Memory B cell (primary cell): ENCODE measurements around the gene SYNE2.
"Not testable (repeated sequence)": the region's sequence is repeated elsewhere in the genome, so short reads cannot be mapped to it uniquely, and the experiment has no call there.

ENCODE experiments used
- ATAC-seq: fragments of 150-1000 bp; cut with Tn5 transposase; 2 replicates; pipeline ENCODE4 v1.10.0; 2021; ENCODE audit warnings: low read depth, mild to moderate bottlenecking, moderate library complexity
- DNase-seq, 2 donors: peaks; one replicate each; pipeline ENCODE4 v3.0.0; 2022; ENCODE audit warnings: low spot score in 2 of 2
- H3K27ac Mint-ChIP-seq: one replicate; pipeline ENCODE4 v1.8.0; 2022; ENCODE audit warnings: mild to moderate bottlenecking, moderate library complexity, mixed read lengths
- H3K27me3 Mint-ChIP-seq: one replicate; pipeline ENCODE4 v1.8.0; 2022; ENCODE audit warnings: mixed read lengths
- H3K36me3 Mint-ChIP-seq: one replicate; pipeline ENCODE4 v1.8.0; 2022; ENCODE audit warnings: mild to moderate bottlenecking, mixed read lengths
- H3K4me1 Mint-ChIP-seq: one replicate; pipeline ENCODE4 v1.8.0; 2022; ENCODE audit warnings: mixed read lengths
- H3K4me3 Mint-ChIP-seq: one replicate; pipeline ENCODE4 v1.8.0; 2022; ENCODE audit warnings: mild to moderate bottlenecking, moderate library complexity, mixed read lengths
- H3K9me3 Mint-ChIP-seq: one replicate; pipeline ENCODE4 v1.8.0; 2022; ENCODE audit warnings: mixed read lengths

The SYNE2 gene

DNA sequence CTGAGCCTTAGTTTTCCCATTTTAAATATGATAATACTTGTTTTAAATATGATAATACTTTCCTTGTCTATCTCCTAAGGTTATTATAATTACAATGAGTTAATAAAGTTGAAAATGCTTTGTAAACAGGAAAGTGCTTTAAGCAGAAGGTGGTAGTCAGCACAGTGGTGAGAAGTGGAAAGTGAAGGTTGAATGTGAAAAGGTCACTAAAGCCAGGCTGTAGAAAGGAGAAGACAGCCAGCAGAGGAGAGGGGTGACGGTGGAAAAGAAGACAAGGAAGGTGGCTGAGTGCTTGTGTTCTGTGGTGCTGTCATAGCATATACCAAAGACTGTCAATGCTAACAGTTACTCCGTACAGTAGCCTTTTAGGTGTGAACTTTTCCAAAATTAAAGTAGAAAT is 323.5 kb downstream of the SYNE2 start:
- H3K27me3 Mint-ChIP-seq = no peaks in the 10 kb centered on the region

DNA sequence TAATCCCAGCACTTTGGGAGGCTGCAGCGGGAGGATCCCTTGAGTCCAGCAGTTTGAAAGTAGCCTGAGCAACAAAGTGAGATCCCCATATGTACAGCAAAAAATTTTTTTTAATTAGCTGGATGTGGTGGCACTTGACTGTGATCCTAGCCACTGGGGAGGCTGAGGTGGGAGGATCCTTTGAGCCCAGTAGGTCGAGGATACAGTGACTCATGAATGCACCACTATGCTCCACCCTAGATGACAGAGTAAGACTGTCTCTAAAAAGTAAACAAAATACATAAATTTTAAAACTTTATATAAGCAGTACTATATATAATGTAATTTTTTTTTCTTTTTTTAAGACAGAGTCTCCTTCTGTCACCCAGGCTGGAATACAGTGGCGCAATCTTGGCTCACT is 326.0 kb downstream of the SYNE2 start:
- Mint-ChIP-seq H3K27me3 (no peaks in the 10 kb centered on the region), H3K4me3 (no peak overlapping the region)
- no peak for DNase-seq

More for the DNA sequence above, 323.5 kb downstream of the SYNE2 start:
- no peak overlapping the region for H3K27ac Mint-ChIP-seq
- H3K4me1 Mint-ChIP-seq = peaks cover 8% of the 10 kb centered on the region
- peaks cover 6% of the 10 kb centered on the region for H3K36me3 Mint-ChIP-seq
- no peaks in the 10 kb centered on the region for H3K9me3 Mint-ChIP-seq
- no peak for ATAC-seq
- H3K4me3 Mint-ChIP-seq = no peak overlapping the region
- no peak for DNase-seq

DNA sequence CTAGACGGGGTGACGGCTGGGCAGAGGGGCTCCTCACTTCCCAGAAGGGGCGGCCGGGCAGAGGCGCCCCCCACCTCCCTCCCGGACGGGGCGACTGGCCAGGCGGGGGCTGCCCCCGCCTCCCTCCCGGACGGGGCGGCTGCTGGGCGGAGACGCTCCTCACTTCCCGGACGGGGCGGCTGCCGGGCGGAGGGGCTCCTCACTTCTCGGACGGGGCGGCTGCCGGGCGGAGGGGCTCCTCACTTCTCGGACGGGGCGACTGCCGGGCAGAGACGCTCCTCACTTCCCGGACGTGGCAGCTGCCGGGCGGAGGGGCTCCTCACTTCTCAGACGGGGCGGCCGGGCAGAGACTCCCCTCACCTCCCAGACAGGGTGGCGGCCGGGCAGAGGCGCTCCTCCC is 330.1 kb downstream of the SYNE2 start:
- not testable (repeated sequence) for ATAC-seq, H3K27me3 Mint-ChIP-seq, H3K4me1 Mint-ChIP-seq, DNase-seq, H3K9me3 Mint-ChIP-seq, H3K27ac Mint-ChIP-seq, H3K36me3 Mint-ChIP-seq, H3K4me3 Mint-ChIP-seq

More for the DNA sequence above, 326.0 kb downstream of the SYNE2 start:
- ATAC-seq = no peak
- Mint-ChIP-seq H3K36me3 (peaks cover 4% of the 10 kb centered on the region), H3K9me3 (no peaks in the 10 kb centered on the region), H3K27ac (no peak overlapping the region), H3K4me1 (peaks cover 6% of the 10 kb centered on the region)

DNA sequence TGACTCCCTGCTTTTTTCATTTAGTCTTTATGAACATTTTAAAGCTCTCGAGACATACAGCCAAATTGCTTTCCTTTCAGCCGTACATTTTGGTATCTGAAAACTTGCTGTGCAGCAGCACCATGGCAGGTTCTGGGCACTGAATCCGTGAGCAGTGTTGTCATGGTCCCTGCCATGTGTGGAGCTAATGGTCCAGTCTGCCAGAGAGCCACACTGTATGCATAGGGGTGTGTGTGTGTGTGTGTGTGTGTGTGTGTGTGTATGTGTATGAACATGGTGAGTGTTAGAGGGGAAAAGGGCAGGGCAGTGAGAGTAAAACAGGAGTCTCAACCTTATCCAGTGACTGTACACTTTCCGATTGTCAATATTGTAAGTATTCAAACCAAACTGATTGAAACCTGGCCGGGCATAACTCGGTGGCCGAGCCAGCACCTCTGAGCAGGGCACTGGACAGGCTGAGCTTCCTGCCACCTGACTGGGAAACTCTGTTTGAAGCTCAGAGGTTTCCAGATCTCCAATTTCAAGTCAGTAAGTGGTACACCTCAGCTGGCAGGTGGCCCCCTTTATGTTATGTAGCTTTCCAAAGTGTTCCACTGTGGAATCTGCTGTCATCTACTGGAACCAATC is 331.4 kb downstream of the SYNE2 start:
- Mint-ChIP-seq H3K4me1 (peaks cover 2% of the 10 kb centered on the region), H3K36me3 (peaks cover 8% of the 10 kb centered on the region), H3K9me3 (no peaks in the 10 kb centered on the region), H3K27ac (peak overlapping the region; percentile 47), H3K27me3 (no peaks in the 10 kb centered on the region), H3K4me3 (no peak overlapping the region)
- DNase-seq (no peak), ATAC-seq (no peak)

- Mint-ChIP-seq H3K9me3 (no peaks in the 10 kb centered on the region), H3K36me3 (peaks cover 8% of the 10 kb centered on the region), H3K27me3 (no peaks in the 10 kb centered on the region), H3K27ac (no peak overlapping the region), H3K4me3 (no peak overlapping the region), H3K4me1 (peaks cover 2% of the 10 kb centered on the region)
- no peak for ATAC-seq
- DNase-seq = no peak
Measured at GRCh38 chr14:64185184-64185583, 332.4 kb downstream of the SYNE2 start.

GRCh38 chr14:64186231-64187129 is 333.7 kb downstream of the SYNE2 start:
- no peak for DNase-seq
- peaks cover 12% of the 10 kb centered on the region for H3K36me3 Mint-ChIP-seq
- peaks cover 5% of the 10 kb centered on the region for H3K4me1 Mint-ChIP-seq

DNA sequence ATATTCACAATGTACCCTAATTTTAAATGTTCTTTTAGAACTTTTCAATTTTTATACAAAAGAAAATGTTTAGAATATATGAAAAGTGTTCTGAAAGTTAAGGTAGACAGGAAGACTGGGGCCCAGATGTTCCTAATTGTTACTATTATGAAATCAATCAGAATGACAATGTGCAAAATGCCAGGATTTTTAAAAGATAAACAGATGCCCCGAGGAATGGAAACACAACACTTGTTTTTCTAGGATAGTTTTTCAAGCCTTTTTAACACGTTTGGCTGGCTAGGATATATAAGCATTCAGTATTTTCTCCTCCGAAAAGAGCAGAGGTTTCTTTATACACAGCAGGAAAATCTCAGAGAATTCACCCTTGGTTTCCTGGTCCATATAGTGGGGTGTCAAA is 334.5 kb downstream of the SYNE2 start:
- Mint-ChIP-seq H3K36me3 (peaks cover 12% of the 10 kb centered on the region), H3K27me3 (no peaks in the 10 kb centered on the region), H3K4me1 (peaks cover 5% of the 10 kb centered on the region), H3K4me3 (no peak overlapping the region), H3K9me3 (peaks cover 1% of the 10 kb centered on the region), H3K27ac (no peak overlapping the region)
- ATAC-seq (no peak), DNase-seq (no peak)

More at GRCh38 chr14:64186231-64187129, 333.7 kb downstream of the SYNE2 start:
- H3K27me3 Mint-ChIP-seq = no peaks in the 10 kb centered on the region
- ATAC-seq = no peak
- no peak overlapping the region for H3K27ac Mint-ChIP-seq
- H3K9me3 Mint-ChIP-seq = no peaks in the 10 kb centered on the region
- no peak overlapping the region for H3K4me3 Mint-ChIP-seq

- H3K4me1 Mint-ChIP-seq = peaks cover 24% of the 10 kb centered on the region
- ATAC-seq = no peak
- H3K4me3 Mint-ChIP-seq = no peak overlapping the region
- no peaks in the 10 kb centered on the region for H3K27me3 Mint-ChIP-seq
- peak overlapping the region; percentile 5 for H3K27ac Mint-ChIP-seq
- peaks cover 1% of the 10 kb centered on the region for H3K9me3 Mint-ChIP-seq
- peaks cover 11% of the 10 kb centered on the region for H3K36me3 Mint-ChIP-seq
- no peak for DNase-seq
Measured at GRCh38 chr14:64190974-64191502, 338.2 kb downstream of the SYNE2 start.

DNA sequence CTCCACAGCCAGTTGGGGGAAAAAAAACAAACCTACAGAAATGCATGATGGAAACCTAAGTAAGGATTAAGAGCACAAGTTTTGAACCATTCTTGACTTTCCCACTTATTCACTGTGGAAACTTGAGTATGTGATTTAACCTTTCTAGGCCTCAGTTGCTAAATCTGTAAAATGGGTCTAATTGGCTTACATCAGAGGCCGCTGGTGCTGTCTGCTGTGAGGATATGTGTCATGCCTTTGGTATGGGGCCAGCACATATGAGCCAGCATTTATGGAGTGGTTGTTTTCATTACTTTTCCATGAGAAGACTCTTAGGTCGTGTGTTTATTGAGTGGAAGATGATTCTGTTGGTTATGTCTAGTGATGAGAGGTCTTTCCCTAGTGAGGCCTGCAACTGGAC is 339.0 kb downstream of the SYNE2 start:
- Mint-ChIP-seq H3K9me3 (peaks cover 1% of the 10 kb centered on the region), H3K27ac (peak overlapping the region; percentile 5), H3K36me3 (peaks cover 9% of the 10 kb centered on the region), H3K4me3 (no peak overlapping the region), H3K4me1 (peaks cover 25% of the 10 kb centered on the region), H3K27me3 (no peaks in the 10 kb centered on the region)
- ATAC-seq = no peak
- no peak for DNase-seq

DNA sequence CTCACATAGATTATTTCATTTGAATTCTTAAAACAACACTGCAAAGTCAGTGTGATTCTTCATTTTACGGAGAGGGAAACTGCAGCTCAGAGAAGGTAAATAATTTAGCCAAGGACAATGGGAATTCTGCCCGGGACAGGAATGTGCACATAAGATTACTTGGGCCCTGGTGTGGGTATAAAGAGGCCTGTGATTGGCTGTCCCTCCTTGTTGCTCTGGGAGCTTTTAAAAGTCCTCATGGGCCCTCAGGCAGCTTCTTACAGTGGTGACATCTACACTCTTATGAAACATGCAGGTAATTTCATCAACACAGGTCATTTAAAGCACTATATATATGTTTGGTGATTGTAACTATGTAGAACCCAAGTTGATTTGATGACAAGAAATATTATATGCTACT is 341.0 kb downstream of the SYNE2 start:
- no peak for DNase-seq
- Mint-ChIP-seq H3K9me3 (peaks cover 1% of the 10 kb centered on the region), H3K27me3 (no peaks in the 10 kb centered on the region), H3K36me3 (peaks cover 5% of the 10 kb centered on the region), H3K27ac (peak overlapping the region; percentile 98), H3K4me3 (no peak overlapping the region), H3K4me1 (peaks cover 31% of the 10 kb centered on the region)
- no peak for ATAC-seq

DNA sequence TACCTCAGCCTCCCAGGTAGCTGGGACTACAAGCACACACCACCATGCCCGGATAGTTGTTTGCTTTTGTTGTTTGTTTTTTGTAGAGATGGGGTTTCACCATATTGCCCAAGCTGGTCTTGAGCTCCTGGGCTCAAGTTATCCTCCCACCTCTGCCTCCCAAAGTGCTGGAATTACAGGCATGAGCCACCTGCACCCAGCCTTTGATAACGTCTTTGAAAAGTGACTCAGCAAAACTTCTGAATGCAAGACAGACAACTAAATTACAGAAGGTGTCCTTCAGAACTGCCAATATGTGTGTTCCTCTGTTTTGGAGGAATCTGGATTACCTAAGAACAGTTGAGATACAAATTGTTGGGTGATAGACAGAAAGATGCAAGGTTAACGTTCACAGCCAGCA is 341.6 kb downstream of the SYNE2 start:
- peaks cover 1% of the 10 kb centered on the region for H3K9me3 Mint-ChIP-seq
- DNase-seq (no peak), ATAC-seq (no peak)
- peak overlapping the region; percentile 98 for H3K27ac Mint-ChIP-seq
- peaks cover 34% of the 10 kb centered on the region for H3K4me1 Mint-ChIP-seq
- H3K36me3 Mint-ChIP-seq = peaks cover 5% of the 10 kb centered on the region
- H3K4me3 Mint-ChIP-seq = no peak overlapping the region
- no peaks in the 10 kb centered on the region for H3K27me3 Mint-ChIP-seq

- peaks cover 1% of the 10 kb centered on the region for H3K9me3 Mint-ChIP-seq
- ATAC-seq (peak; percentile 86), DNase-seq (peak in 1 of 2 donors; percentile 30)
- peak overlapping the region; percentile 98 for H3K27ac Mint-ChIP-seq
- peak overlapping the region; percentile 66 for H3K4me3 Mint-ChIP-seq
- peaks cover 5% of the 10 kb centered on the region for H3K36me3 Mint-ChIP-seq
- H3K4me1 Mint-ChIP-seq = peaks cover 34% of the 10 kb centered on the region
- H3K27me3 Mint-ChIP-seq = no peaks in the 10 kb centered on the region
Measured at GRCh38 chr14:64195199-64195598, 342.4 kb downstream of the SYNE2 start.

DNA sequence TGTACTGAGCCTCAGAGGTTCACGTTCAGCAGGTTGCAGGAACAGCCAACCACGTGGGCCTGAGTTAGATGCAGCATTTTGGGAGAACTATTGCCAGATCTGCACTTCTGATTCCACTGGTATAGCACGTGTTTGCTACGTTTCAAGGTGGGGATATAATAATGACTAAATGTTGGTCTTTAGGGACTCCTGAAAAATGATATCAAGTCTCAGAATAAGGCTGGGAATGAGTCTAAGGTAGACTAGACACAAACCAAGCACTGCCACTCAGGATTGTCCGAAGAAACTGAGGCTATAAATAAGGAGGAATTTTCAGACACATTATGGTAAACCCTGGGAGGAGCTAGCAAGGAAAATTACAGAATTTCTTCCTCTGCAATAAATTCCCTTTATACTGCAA is 343.3 kb downstream of the SYNE2 start:
- Mint-ChIP-seq H3K36me3 (peaks cover 4% of the 10 kb centered on the region), H3K9me3 (peaks cover 1% of the 10 kb centered on the region), H3K4me3 (no peak overlapping the region), H3K27me3 (no peaks in the 10 kb centered on the region), H3K4me1 (peaks cover 34% of the 10 kb centered on the region), H3K27ac (peak overlapping the region; percentile 98)
- no peak for ATAC-seq
- DNase-seq = no peak

- Mint-ChIP-seq H3K4me1 (peaks cover 34% of the 10 kb centered on the region), H3K4me3 (peak overlapping the region; percentile 82), H3K9me3 (no peaks in the 10 kb centered on the region), H3K27me3 (no peaks in the 10 kb centered on the region), H3K36me3 (peaks cover 2% of the 10 kb centered on the region), H3K27ac (peak overlapping the region; percentile 98)
- peak in 1 of 2 donors; percentile 28 for DNase-seq
- ATAC-seq = peak; percentile 74
Measured at GRCh38 chr14:64196814-64197411, 344.1 kb downstream of the SYNE2 start.
